Measurements from ENCODE around the gene UPK1A. TPM values are rescaled to one million over a fixed set of nuclear protein-coding genes. Genes with fewer than 3 reads are reported as not detected.

The UPK1A gene
- total and polyA plus RNA-seq, 9 of the 15 experiments (the other 6 are each of a cell fraction or from before 2014, with no cell fraction given): 0.06 to 0.13 TPM; not detected in 7

- TF ChIP-seq E2F8 (IDR thresholded peaks at IDR 0.05; ENCODE audit: low read depth, partially characterized antibody): no peak
- no peak for TF ChIP-seq RAD51 (IDR thresholded peaks at IDR 0.05; ENCODE audit: borderline replicate concordance, low read depth)
- TF ChIP-seq TAF15 (IDR thresholded peaks at IDR 0.05; ENCODE audit: low read depth, low read length): no peak
- TF ChIP-seq STAT5B (CRISPR knock-in tag; IDR thresholded peaks at IDR 0.05): no peak
- TF ChIP-seq CREB1 (IDR thresholded peaks at IDR 0.05): peak; percentile 91
- peak; percentile 85 for TF ChIP-seq CREB1 (CRISPR knock-in tag; IDR thresholded peaks at IDR 0.05)
- TF ChIP-seq KAT8 (IDR thresholded peaks at IDR 0.05; ENCODE audit: low read depth): no peak
- no peak for TF ChIP-seq THRAP3 (IDR thresholded peaks at IDR 0.05; ENCODE audit: borderline replicate concordance)
- no peak for TF ChIP-seq NCOA6 (IDR thresholded peaks at IDR 0.05)
- TF ChIP-seq ZBTB34 (CRISPR knock-in tag; IDR thresholded peaks at IDR 0.05): no peak
- no peak for TF ChIP-seq PHF20 (IDR thresholded peaks at IDR 0.05; ENCODE audit: partially characterized antibody)
- no peak for TF ChIP-seq ARID4B (CRISPR knock-in tag; IDR thresholded peaks at IDR 0.05)
- TF ChIP-seq ZNF75A (CRISPR knock-in tag; IDR thresholded peaks at IDR 0.05): no peak
- no peak for TF ChIP-seq RBM14 (IDR thresholded peaks at IDR 0.05; ENCODE audit: borderline replicate concordance, insufficient read depth, low read depth, low read length)
- TF ChIP-seq ETS1 (conservative IDR thresholded peaks at IDR 0.05; ENCODE audit: control insufficient read depth, low read depth, low read length): peak; percentile 76; the same call in 1 of the 2 replicates
- TF ChIP-seq U2AF1 (optimal IDR thresholded peaks at IDR 0.05; ENCODE audit: low read depth, low read length): no peak
- TF ChIP-seq RNF2 (IDR thresholded peaks at IDR 0.05): no peak
- no peak for TF ChIP-seq GATAD2A (IDR thresholded peaks at IDR 0.05)
- no peak; the same call in 1 of the 2 replicates for TF ChIP-seq CBFA2T3 (IDR thresholded peaks at IDR 0.05)
- no peak for TF ChIP-seq HDAC8 (tag; IDR thresholded peaks at IDR 0.05)
These were observed 24.7 kb upstream of the UPK1A start, which contains the start of gene ETV2 (continued) for GRCh38 chr19:35641515-35642151.

Measured in K562 (cell line).